K562 (cell line): Measurements from ENCODE around the gene DNPEP. TPM values are rescaled to one million over a fixed set of nuclear protein-coding genes. Genes with fewer than 3 reads are reported as not detected.

ENCODE experiments used
- polyA plus RNA-seq, 8 experiments: library from polyadenylated mRNA; depleted of rRNA in 4 of 8; stranded (reverse) in 5 of 8; unstranded in 3 of 8; fragments of >200 nt; fragmentation: Nextera tagmentation in 2 of 8; fragmentation: Illumina TruSeq in 1 of 8; extraction: Ambion mirVana in 2 of 8; extraction: Trizol in 1 of 8; gene quantifications; 2 replicates each; pipeline versions ENCODE4 v1.2.1 to v1.2.3, GENCODE V29; 2011 to 2014; ENCODE audit warnings: inconsistent platforms in 1 of 8, missing spikeins in 1 of 8
- total RNA-seq, 7 experiments: library from RNA; depleted of rRNA in 6 of 7; stranded (reverse); fragments of >200 nt in 6 of 7; fragmentation: Illumina TruSeq in 2 of 7; extraction: Trizol in 2 of 7; gene quantifications; 2 replicates each; pipeline versions ENCODE4 v1.2.1 to v1.2.3, GENCODE V29; 2011 to 2021; ENCODE audit warnings: low replicate concordance in 1 of 7
- TF ChIP-seq, protein P1 (sequence below): fragments of 450-650 bp; IDR thresholded peaks from 2 replicates; pipeline ENCODE4 v1.6.1; 2016; ENCODE audit warnings: antibody characterized with exemption
- TF ChIP-seq, protein P2 (sequence below): fragments of 450-650 bp; IDR thresholded peaks from 2 replicates; pipeline ENCODE4 v1.6.1; 2017; ENCODE audit warnings: antibody characterized with exemption, mild to moderate bottlenecking
- TF ChIP-seq, protein P3 (sequence below): sonication (generic); formaldehyde crosslinking; IDR thresholded peaks from 2 replicates; pipeline ENCODE4 v1.8.0; 2023; ENCODE audit warnings: mild to moderate bottlenecking, missing genetic modification reagents

Gene DNPEP
- total and polyA plus RNA-seq, 9 of the 15 experiments (the other 6 are each of a cell fraction or from before 2014, with no cell fraction given): 34.6 to 71.4 (median 45.5) TPM

DNA sequence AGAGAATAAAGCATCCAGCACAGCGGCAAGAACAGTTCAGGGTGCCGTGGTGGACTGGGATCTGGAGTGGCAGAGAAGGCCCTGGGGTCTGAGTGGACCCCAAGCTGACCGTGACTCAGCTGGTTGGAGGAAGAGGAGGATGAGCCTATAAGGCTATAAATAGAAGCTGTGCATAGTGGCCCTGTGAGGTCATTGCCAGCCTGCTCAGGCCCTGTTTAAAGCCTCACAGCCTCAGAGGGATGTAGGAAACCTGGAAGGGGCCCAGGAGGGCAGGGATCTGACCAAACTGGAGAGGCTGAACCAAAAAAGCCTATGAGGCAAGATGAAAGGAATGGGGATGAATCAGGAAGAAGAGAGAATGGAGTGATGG is 19.1 kb upstream of the DNPEP start (continued):
- TF ChIP-seq, protein P1, sequence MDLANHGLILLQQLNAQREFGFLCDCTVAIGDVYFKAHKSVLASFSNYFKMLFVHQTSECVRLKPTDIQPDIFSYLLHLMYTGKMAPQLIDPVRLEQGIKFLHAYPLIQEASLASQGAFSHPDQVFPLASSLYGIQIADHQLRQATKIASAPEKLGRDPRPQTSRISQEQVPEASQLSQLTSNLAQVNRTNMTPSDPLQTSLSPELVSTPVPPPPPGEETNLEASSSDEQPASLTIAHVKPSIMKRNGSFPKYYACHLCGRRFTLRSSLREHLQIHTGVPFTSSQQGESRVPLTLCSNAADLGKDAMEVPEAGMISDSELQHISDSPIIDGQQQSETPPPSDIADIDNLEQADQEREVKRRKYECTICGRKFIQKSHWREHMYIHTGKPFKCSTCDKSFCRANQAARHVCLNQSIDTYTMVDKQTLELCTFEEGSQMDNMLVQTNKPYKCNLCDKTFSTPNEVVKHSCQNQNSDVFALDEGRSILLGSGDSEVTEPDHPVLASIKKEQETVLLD: no peak
- TF ChIP-seq, protein P2, sequence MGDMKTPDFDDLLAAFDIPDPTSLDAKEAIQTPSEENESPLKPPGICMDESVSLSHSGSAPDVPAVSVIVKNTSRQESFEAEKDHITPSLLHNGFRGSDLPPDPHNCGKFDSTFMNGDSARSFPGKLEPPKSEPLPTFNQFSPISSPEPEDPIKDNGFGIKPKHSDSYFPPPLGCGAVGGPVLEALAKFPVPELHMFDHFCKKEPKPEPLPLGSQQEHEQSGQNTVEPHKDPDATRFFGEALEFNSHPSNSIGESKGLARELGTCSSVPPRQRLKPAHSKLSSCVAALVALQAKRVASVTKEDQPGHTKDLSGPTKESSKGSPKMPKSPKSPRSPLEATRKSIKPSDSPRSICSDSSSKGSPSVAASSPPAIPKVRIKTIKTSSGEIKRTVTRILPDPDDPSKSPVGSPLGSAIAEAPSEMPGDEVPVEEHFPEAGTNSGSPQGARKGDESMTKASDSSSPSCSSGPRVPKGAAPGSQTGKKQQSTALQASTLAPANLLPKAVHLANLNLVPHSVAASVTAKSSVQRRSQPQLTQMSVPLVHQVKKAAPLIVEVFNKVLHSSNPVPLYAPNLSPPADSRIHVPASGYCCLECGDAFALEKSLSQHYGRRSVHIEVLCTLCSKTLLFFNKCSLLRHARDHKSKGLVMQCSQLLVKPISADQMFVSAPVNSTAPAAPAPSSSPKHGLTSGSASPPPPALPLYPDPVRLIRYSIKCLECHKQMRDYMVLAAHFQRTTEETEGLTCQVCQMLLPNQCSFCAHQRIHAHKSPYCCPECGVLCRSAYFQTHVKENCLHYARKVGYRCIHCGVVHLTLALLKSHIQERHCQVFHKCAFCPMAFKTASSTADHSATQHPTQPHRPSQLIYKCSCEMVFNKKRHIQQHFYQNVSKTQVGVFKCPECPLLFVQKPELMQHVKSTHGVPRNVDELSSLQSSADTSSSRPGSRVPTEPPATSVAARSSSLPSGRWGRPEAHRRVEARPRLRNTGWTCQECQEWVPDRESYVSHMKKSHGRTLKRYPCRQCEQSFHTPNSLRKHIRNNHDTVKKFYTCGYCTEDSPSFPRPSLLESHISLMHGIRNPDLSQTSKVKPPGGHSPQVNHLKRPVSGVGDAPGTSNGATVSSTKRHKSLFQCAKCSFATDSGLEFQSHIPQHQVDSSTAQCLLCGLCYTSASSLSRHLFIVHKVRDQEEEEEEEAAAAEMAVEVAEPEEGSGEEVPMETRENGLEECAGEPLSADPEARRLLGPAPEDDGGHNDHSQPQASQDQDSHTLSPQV: 0 out of 2 replicates have a peak, but pooled peaks have one; percentile 25
- TF ChIP-seq, protein P3, sequence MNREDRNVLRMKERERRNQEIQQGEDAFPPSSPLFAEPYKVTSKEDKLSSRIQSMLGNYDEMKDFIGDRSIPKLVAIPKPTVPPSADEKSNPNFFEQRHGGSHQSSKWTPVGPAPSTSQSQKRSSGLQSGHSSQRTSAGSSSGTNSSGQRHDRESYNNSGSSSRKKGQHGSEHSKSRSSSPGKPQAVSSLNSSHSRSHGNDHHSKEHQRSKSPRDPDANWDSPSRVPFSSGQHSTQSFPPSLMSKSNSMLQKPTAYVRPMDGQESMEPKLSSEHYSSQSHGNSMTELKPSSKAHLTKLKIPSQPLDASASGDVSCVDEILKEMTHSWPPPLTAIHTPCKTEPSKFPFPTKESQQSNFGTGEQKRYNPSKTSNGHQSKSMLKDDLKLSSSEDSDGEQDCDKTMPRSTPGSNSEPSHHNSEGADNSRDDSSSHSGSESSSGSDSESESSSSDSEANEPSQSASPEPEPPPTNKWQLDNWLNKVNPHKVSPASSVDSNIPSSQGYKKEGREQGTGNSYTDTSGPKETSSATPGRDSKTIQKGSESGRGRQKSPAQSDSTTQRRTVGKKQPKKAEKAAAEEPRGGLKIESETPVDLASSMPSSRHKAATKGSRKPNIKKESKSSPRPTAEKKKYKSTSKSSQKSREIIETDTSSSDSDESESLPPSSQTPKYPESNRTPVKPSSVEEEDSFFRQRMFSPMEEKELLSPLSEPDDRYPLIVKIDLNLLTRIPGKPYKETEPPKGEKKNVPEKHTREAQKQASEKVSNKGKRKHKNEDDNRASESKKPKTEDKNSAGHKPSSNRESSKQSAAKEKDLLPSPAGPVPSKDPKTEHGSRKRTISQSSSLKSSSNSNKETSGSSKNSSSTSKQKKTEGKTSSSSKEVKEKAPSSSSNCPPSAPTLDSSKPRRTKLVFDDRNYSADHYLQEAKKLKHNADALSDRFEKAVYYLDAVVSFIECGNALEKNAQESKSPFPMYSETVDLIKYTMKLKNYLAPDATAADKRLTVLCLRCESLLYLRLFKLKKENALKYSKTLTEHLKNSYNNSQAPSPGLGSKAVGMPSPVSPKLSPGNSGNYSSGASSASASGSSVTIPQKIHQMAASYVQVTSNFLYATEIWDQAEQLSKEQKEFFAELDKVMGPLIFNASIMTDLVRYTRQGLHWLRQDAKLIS (CRISPR knock-in tag): no peak
